Testis (tissue), 2 donors: ENCODE measurements around the gene KIF23.

Source experiments
- CTCF ChIP-seq, 3 experiments: fragments of 450-650 bp in 2 of 3; fragments of 200-600 bp in 1 of 3; sonication (generic) in 1 of 3; IDR thresholded peaks; one replicate each; pipeline ENCODE4 v1.5.1; 2016 to 2019; ENCODE audit warnings: antibody characterized with exemption in 3 of 3, mild to moderate bottlenecking in 2 of 3, moderate library complexity in 1 of 3
- POLR2A ChIP-seq: fragments of 450-650 bp; IDR thresholded peaks from one replicate; pipeline ENCODE4 v1.6.1; 2017; ENCODE audit warnings: antibody characterized with exemption, mild to moderate bottlenecking, moderate library complexity

- TF ChIP-seq POLR2A, result no peak
- no peak for TF ChIP-seq CTCF (IDR thresholded peaks at IDR 0.05)
These were observed 32.8 kb downstream of the KIF23 start for GRCh38 chr15:69446953-69447352.
